ENCODE measurements around the gene DTL. TPM values are rescaled to one million over a fixed set of nuclear protein-coding genes. Genes with fewer than 3 reads are reported as not detected.
A peak's percentile ranks its signal among the peaks of the same experiment; 100 is the strongest.

DTL gene
- total RNA-seq, 1 donor from 2014 or later, result 23.9 TPM

DNA sequence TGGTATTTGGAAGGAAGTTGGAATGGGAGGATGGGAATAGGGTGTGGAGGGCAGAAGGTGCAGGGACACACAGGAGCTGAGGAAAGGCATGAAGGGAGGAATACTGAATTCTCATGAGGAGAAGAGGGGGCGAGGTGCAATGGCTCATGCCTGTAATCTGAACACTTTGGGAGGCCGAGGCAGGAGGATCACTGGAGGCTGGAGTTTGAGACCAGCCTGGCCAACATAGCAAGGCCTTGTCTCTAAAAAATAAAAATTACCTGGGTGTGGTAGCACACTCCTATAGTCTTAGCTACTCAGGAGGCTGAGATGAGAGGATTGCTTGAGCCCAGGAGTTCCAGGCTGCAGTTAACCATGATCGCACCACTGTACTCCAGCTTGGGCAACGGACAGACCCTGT, 117.3 kb downstream of the DTL start:
- no peaks in the 10 kb centered on the region for H3K36me3 Mint-ChIP-seq (ENCODE audit: insufficient read depth)
- no peaks in the 10 kb centered on the region for H3K9me3 Mint-ChIP-seq (ENCODE audit: low read depth)
- DNase-seq (ENCODE audit: low spot score, unreplicated experiment), result no peak
- peaks cover under 1% of the 10 kb centered on the region for H3K4me1 Mint-ChIP-seq (ENCODE audit: low read depth)
- peak overlapping the region; percentile 53 for H3K27ac Mint-ChIP-seq
- TF ChIP-seq, protein P1, sequence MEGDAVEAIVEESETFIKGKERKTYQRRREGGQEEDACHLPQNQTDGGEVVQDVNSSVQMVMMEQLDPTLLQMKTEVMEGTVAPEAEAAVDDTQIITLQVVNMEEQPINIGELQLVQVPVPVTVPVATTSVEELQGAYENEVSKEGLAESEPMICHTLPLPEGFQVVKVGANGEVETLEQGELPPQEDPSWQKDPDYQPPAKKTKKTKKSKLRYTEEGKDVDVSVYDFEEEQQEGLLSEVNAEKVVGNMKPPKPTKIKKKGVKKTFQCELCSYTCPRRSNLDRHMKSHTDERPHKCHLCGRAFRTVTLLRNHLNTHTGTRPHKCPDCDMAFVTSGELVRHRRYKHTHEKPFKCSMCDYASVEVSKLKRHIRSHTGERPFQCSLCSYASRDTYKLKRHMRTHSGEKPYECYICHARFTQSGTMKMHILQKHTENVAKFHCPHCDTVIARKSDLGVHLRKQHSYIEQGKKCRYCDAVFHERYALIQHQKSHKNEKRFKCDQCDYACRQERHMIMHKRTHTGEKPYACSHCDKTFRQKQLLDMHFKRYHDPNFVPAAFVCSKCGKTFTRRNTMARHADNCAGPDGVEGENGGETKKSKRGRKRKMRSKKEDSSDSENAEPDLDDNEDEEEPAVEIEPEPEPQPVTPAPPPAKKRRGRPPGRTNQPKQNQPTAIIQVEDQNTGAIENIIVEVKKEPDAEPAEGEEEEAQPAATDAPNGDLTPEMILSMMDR (IDR thresholded peaks at IDR 0.05; ENCODE audit: unreplicated experiment), result no peak
- no peak overlapping the region for H3K4me3 Mint-ChIP-seq (ENCODE audit: low read depth)
- no peaks in the 10 kb centered on the region for H3K27me3 Mint-ChIP-seq

DNA sequence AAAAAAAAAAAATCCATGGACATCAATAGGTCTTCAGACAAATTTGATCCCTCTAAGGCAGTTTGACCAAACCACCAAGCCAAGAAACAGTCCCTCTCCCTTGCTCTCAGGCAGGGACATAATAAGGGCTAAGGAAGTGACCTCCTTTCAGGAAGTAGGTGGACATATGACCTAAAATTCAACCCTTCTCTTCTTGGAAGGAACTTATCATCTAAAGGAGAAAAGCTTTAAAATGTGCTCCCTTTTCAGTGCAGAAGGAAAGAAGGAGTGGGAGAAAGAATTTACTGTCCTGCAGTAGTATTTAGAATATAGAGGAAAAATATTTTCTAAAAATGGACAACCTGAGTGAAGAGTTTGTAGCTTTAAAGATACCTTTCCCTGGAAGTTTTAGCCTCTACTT, 118.1 kb downstream of the DTL start:
- no peaks in the 10 kb centered on the region for H3K4me1 Mint-ChIP-seq (ENCODE audit: low read depth)
- TF ChIP-seq, protein P1 (IDR thresholded peaks at IDR 0.05; ENCODE audit: unreplicated experiment), result no peak
- no peaks in the 10 kb centered on the region for H3K27me3 Mint-ChIP-seq
- DNase-seq (ENCODE audit: low spot score, unreplicated experiment), result no peak
- no peaks in the 10 kb centered on the region for H3K9me3 Mint-ChIP-seq (ENCODE audit: low read depth)
- H3K27ac Mint-ChIP-seq, result no peak overlapping the region
- H3K36me3 Mint-ChIP-seq (ENCODE audit: insufficient read depth), result no peaks in the 10 kb centered on the region
- no peak overlapping the region for H3K4me3 Mint-ChIP-seq (ENCODE audit: low read depth)

Small RNA genes lying within 50 kb of the gene (microRNA-seq; reads per million reads assigned to microRNA genes)
- gene MIR3122 (ENCODE audit: borderline number of aligned reads, unreplicated experiment), result not detected

Other genes with a start within 250 kb of the DTL start
- 58.9 and 59.5 TPM in 2 replicates for gene LPGAT1, start 205.0 kb upstream of the DTL start, total RNA-seq
- 29.8 and 30.6 TPM in 2 replicates for gene INTS7, start 191 bp upstream of the DTL start, total RNA-seq
- gene PPP2R5A, start 249.7 kb downstream of the DTL start, total RNA-seq, result 20.8 and 21.4 TPM in 2 replicates

All from progenitor cell of endocrine pancreas (in vitro differentiated cells).